NAMALWA (cell line): ENCODE data around the gene KIR3DL1.
"Not testable (repeated sequence)": the region's sequence is repeated elsewhere in the genome, so short reads cannot be mapped to it uniquely, and the experiment has no call there.

ENCODE experiments used
- DNase-seq: peaks from one replicate; pipeline ENCODE4 v3.0.0-alpha.2; 2015; ENCODE audit warnings: low spot score

Gene KIR3DL1

DNA sequence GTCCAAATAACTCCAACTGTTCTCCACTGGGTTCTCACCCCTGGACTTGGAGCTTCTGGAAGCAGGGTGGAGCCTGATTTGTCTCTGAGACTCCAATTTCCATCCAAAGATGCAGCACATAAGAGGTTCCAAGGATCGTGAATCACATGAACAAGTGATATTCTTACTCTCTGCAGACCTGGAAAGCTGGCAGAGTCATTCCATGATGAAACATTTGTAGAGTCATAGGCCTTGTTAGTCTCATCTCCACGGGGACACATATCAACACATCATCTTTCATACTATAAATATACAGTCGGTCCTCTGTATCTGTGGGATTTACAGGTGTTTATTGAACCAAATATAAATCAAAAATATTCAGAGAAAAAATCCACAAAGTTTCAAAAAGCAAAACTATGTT is 1.7 kb upstream of the KIR3DL1 start:
- not testable (repeated sequence) for DNase-seq

DNA sequence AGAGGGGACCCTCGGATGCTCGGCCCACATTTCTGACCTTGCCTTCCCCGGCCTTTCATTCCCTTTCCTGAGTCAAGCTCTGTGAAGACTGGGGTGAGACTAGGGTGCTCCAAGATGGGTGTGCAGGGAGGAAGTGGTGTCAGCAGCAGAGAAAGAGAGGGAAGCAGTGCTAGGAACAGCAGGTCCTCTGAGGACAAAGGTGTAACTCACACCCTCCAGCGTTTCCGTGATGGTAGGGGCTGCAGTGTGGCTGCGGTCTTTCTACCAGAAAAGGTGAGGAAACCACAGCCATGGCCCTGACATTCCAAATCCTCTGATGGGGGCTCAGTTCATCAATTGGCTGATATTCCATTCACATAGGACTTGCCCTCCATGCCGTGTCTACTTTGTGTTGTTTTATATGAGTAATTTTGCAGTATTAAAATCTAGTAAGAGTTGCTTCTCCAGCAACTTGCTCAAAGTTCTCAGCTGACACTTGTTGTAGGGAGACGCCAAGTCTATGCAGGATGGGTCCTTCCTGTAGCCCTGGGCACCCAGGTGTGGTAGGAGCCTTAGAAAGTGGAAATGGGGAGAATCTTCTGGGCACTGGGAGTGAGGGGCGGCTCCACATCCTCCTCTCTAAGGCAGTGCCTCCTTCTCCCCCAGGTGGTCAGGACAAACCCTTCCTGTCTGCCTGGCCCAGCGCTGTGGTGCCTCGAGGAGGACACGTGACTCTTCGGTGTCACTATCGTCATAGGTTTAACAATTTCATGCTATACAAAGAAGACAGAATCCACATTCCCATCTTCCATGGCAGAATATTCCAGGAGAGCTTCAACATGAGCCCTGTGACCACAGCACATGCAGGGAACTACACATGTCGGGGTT is 1.6 kb downstream of the KIR3DL1 start:
- no peak for DNase-seq

DNA sequence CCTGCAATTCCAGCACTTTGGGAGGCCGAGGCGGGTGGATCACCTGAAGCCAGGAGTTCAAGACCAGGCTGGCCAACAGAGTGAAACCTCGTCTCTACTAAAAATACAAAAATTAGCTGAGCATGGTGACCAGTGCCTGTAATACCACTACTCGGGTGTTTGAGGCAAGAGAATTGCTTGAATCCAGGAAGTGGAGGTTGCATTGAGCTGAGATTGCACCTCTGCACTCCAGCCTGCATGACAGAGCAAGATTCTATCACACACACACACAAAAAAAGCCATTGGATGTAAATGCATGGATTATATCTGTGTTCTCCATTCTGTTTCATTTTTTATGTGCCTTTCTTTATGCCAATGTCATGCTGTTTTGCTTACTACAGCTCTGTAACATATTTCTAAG is 8.1 kb downstream of the KIR3DL1 start:
- not testable (repeated sequence) for DNase-seq

DNA sequence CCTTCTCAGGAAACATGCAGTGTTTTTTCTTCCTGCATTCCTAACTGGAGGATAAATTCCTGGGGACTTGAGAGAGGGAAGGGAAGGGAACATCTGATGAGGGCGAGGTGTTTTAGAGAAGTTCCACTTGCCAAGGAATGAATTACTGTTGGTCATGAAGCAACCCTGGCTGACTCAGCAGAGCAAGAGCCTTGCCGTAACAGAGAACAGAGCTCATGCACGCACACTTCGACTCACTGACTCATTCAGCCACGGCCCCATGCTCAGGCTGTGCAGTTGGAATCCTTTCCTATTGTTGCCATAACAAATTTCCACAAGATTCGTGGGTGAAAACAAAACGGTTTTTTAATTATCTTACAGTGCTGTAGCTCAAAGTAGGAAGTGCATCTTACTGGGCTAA is 9.1 kb downstream of the KIR3DL1 start:
- DNase-seq = not testable (repeated sequence)

DNA sequence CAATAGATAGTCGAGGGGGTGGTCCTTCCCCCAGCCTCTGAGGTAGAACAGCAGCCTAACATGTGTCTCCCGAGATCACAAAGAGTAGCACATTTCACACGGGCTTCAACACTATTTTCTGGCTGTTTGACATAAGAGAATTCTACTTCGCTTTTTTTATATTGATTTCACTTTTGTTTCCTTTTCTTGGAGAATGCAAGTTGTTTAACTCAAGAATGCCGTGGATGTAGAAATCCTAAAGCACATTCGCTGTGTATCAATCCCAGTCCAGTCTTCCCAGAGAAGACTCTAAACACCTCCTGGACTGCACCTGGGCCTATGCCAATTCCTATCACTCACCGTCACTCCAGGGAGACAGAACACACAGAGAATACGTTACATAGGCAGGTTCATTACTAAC is 11.8 kb downstream of the KIR3DL1 start:
- DNase-seq = not testable (repeated sequence)

DNA sequence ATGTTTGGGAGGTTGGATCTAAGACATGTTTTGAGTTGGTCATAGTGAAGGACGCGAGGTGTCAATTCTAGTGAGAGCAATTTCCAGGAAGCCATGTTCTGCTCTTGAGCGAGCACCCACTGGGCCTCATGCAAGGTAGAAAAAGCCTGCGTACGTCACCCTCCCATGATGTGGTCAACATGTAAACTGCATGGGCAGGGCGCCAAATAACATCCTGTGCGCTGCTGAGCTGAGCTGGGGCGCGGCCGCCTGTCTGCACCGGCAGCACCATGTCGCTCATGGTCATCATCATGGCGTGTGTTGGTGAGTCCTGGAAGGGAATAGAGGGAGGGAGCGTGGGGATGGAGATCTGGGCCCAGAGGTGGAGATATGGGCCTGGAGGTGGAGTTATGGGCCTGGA is 16.2 kb downstream of the KIR3DL1 start, which contains the start of gene KIR2DS4:
KIR2DS4 (plus strand) TSS at position 181 of the 400 bp plus-strand sequence.
- not testable (repeated sequence) for DNase-seq

DNA sequence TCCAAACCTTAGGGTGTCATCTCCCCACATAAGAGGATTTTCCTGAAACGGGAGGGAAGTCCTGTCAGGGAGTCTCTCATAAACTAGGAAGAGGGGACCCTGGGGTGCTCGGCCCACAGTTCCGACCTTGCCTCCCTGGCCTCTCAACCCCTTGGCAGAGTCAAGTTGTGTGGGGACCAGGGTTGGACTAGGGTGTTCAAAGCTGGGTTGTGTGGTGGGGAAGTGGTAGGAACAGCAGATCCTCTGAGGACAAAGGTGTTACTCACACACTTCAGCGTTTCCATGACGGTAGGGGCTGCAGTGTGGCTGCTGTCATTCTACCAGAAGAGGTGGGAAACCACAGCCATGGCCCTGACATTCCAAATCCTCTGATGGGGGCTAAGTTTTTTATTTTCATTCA is 18.9 kb downstream of the KIR3DL1 start:
- not testable (repeated sequence) for DNase-seq

DNA sequence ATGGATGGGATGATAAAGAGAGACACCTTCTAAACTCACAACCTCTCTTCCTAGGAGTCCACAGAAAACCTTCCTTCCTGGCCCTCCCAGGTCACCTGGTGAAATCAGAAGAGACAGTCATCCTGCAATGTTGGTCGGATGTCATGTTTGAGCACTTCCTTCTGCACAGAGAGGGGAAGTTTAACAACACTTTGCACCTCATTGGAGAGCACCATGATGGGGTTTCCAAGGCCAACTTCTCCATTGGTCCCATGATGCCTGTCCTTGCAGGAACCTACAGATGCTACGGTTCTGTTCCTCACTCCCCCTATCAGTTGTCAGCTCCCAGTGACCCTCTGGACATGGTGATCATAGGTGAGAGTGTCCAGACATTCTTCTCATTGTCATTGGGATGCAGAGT is 21.3 kb downstream of the KIR3DL1 start:
- not testable (repeated sequence) for DNase-seq

DNA sequence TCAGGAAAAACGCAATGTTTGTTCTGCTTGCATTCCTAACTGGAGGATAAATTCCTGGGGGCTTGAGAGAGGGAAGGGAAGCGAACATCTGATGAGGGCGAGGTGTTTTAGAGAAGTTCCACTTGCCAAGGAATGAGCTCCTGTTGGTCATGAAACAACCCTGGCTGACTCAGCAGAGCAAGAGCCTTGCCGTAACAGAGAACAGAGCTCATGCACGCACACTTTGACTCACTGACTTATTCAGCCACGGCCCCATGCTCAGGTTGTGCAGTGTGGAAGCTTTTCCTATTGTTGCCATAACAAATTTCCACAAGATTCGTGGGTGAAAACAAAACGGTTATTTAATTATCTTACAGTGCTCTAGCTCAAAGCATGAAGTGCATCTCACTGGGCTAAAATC is 26.9 kb downstream of the KIR3DL1 start:
- not testable (repeated sequence) for DNase-seq

DNA sequence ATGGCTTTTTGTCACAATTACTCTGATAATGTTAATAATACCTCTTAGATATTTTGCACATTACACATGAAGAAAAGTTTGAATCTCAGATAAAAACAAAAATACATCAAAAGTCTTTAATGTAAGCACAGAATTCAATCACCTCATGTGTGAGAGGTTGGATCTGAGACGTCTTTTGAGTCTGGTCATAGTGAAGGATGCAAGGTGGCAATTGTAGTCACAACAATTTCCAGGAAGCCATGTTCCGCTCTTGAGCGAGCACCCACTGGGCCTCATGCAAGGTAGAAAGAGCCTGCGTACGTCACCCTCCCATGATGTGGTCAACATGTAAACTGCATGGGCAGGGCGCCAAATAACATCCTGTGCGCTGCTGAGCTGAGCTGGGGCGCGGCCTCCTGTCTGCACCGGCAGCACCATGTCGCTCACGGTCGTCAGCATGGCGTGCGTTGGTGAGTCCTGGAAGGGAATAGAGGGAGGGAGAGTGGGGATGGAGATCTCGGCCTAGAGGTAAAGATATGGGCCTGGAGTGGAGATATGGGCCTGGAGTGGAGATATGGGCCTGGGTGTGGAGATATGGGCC is 33.9 kb downstream of the KIR3DL1 start, which contains the start of gene KIR3DL2:
KIR3DL2 (plus strand) TSS at position 383 of the 580 bp plus-strand sequence; CDS start at position 416, 33 bp downstream.
- DNase-seq = not testable (repeated sequence)

DNA sequence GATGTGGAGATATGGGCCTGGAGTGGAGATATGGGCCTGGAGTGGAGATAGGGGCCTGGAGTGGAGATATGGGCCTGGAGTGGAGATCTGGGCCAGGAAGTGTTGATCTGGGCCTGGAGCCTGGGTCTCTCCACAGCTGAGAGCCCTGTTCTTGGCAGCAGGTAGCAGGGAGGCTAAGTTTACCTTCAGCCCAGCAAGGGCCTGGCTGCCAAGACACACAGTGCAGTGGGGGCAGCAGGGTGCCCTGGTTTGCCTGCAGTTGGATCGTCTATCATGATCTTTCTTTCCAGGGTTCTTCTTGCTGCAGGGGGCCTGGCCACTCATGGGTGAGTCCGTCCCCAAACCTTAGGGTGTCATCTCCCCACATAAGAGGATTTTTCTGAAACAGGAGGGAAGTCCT is 34.7 kb downstream of the KIR3DL1 start:
- no peak for DNase-seq

DNA sequence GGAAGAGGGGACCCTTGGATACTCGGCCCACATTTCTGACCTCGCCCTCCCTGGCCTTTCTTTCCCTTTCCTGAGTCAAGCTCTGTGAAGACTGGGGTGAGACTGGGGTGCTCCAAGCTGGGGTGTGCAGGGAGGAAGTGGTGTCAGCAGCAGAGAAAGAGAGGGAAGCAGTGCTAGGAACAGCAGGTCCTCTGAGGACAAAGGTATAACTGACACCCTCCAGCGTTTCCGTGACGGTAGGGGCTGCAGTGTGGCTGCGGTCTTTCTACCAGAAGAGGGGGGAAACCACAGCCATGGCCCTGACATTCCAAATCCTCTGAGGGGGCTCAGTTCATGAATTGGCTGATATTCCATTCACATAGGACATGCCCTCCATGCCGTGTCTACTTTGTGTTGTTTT is 35.1 kb downstream of the KIR3DL1 start:
- DNase-seq = no peak

DNA sequence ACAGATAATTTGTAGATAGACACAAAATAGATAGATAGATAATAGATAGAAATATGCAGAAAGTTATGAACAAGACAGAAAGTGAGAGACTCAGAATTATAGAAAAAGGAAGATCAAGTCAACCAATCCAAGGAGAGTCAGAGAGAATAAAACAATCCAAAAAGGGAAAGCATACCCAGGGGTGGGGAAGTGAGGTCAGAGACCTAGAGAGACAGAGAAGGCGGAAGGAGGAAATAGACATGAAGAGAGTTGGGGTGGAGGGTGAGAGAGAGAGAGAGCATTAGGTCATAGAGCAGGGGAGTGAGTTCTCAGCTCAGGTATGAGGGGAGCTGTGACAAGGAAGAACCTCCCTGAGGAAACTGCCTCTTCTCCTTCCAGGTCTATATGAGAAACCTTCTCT is 39.0 kb downstream of the KIR3DL1 start:
- not testable (repeated sequence) for DNase-seq

DNA sequence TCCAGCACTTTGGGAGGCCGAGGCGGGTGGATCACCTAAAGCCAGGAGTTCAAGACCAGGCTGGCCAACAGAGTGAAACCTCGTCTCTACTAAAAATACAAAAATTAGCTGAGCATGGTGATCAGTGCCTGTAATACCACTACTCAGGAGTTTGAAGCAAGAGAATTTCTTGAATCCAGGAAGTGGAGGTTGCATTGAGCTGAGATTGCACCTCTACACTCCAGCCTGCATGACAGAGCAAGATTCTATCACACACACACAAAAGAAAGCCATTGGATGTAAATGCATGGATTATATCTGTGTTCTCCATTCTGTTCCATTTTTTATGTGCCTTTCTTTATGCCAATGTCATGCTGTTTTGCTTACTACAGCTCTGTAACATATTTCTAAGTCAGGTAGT is 42.2 kb downstream of the KIR3DL1 start:
- DNase-seq = not testable (repeated sequence)

DNA sequence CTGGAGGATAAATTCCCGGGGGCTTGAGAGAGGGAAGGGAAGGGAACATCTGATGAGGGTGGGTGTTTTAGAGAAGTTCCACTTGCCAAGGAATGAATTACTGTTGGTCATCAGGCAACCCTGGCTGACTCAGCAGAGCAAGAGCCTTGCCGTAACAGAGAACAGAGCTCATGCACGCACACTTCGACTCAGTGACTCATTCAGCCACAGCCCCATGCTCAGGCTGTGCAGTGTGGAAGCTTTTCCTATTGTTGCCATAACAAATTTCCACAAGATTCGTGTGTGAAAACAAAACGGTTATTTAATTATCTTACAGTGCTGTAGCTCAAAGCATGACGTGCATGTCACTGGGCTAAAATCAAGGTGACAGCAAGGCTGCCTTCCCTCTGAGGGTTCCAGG is 43.2 kb downstream of the KIR3DL1 start:
- not testable (repeated sequence) for DNase-seq

DNA sequence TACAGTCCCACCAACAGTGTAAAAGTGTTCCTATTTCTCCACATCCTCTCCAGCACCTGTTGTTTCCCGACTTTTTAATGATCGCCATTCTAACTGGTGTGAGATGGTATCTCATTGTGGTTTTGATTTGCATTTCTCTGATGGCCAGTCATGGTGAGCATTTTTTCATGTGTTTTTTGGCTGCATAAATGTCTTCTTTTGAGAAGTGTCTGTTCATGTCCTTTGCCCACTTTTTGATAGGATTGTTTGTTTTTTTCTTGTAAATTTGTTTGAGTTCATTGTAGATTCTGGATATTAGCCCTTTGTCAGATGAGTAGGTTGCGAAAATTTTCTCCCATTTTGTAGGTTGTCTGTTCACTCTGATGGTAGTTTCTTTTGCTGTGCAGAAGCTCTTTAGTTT is 47.2 kb downstream of the KIR3DL1 start:
- DNase-seq = not testable (repeated sequence)

DNA sequence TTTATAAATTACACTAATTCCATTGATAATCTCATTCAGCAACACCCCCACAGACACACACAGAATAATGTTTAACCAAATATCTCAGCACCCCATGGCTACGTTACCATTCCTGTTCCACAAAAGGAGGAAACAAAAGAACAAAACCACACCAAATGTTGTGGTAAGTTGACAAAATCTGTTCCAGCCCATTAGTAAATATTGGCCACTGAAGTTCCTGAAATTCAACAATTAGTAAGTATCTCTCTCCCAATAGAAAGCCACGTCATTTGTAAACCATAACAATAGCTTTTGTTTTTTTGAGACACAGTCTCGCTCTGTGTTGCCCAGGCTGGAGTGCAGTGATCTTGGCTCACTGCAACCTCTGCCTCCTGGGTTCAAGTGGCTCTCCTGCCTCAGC is 55.4 kb downstream of the KIR3DL1 start:
- no peak for DNase-seq

DNA sequence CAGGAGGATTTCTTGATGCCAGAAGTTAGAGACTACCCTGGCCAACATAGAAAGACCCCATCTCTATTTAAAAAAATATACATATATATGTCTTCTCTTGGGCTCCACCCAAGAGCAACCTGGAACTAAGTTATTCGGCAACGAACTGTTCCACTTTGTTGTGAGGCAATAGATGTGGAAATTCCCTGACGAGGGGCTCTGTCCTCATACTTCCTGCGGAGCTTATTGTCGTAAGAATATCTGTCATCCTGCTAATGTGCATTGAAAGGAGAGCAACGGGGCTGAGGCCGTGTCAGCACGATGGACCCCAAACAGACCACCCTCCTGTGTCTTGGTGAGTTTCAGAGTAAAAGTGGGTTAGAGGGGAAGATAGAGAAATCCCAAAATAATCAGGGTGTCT is 57.7 kb downstream of the KIR3DL1 start, which contains the start of gene FCAR:
FCAR (plus strand) TSS at position 246 of the 400 bp plus-strand sequence; CDS start at position 301, 55 bp downstream.
- DNase-seq = no peak

DNA sequence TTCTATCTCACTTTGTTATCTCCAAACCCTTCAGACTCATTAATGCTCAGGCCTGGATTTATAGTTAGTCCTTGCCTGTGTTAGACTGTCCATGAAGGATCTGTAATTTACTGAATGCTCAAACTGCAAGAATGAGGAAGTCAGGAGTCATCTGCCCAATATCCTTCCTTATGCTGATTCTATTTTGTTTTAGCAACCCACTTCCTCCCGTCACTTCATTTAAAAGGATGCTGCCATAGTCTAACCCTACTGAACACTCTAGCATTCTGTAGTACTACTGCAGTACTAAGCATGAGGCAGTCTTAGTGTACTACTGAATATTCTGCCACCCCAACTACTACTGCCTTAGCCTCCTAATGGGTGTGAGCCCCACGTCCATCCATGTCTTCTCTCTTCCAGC is 59.2 kb downstream of the KIR3DL1 start:
- no peak for DNase-seq

DNA sequence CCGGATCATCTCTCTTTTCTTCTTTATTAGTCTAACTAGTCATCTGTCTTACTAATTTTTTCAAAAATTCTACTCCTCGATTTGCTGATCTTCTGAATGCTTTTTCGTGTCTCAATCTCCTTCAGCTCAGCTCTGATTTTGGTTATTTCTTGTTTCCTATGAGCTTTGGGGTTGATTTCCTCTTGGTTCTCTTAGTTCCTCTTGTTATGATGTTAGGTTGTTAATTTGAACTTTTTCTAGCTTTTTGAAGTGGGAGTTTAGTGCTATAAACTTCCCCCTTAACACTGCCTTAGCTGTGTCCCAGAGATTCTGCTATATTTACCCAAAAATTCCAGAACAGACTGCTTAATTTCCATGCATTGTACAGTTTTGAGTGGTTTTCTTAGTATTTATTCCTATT is 61.2 kb downstream of the KIR3DL1 start:
- DNase-seq = no peak
